Upper lobe of right lung (tissue), 1 donor: Measurements from ENCODE around the gene PWP1. TPM values are rescaled to one million over a fixed set of nuclear protein-coding genes. Genes with fewer than 3 reads are reported as not detected.

ENCODE experiments used
- ATAC-seq: fragments of 200-7000 bp; cut with Tn5 transposase; one replicate; pipeline ENCODE4 v1.9.1; 2020; ENCODE audit warnings: mild to moderate bottlenecking, moderate library complexity
- DNase-seq: peaks from one replicate; pipeline ENCODE4 v3.0.0-alpha.2; 2020
- H3K27ac ChIP-seq: fragments of 200-600 bp; one replicate; pipeline ENCODE4 v1.8.0; 2022
- H3K27me3 ChIP-seq: fragments of 200-600 bp; one replicate; pipeline ENCODE4 v1.8.0; 2022; ENCODE audit warnings: mild to moderate bottlenecking
- H3K36me3 ChIP-seq: fragments of 200-600 bp; one replicate; pipeline ENCODE4 v1.8.0; 2022
- H3K4me1 ChIP-seq: fragments of 200-600 bp; one replicate; pipeline ENCODE4 v1.8.0; 2022
- H3K4me3 ChIP-seq: fragments of 200-600 bp; one replicate; pipeline ENCODE4 v1.8.0; 2022; ENCODE audit warnings: mild to moderate bottlenecking
- H3K9me3 ChIP-seq: fragments of 200-600 bp; one replicate; pipeline ENCODE4 v1.8.0; 2022
- intact Hi-C: fragments of 100-400 bp; cut with DNase I; formaldehyde crosslinking; loops from one replicate; pipeline ENCODE4 v1.11.0; 2022
- total RNA-seq: library from RNA; stranded (reverse); fragmentation: NEBNext Ultra II Directional; extraction: Animal tissue kit (Norgen Biotek cat#: 25700); gene quantifications from one replicate; pipeline ENCODE4 v1.2.1, GENCODE V29; 2021
- TF ChIP-seq, protein P1 (sequence below): fragments of 200-600 bp; IDR thresholded peaks from one replicate; pipeline ENCODE4 v1.8.0; 2022; ENCODE audit warnings: antibody characterized with exemption
- donor health status: DM: no; HTN: yes; CAD: no; lungs with severe emphysema.

PWP1 gene
- total RNA-seq, 1 donor from 2014 or later = 25.8 TPM

DNA sequence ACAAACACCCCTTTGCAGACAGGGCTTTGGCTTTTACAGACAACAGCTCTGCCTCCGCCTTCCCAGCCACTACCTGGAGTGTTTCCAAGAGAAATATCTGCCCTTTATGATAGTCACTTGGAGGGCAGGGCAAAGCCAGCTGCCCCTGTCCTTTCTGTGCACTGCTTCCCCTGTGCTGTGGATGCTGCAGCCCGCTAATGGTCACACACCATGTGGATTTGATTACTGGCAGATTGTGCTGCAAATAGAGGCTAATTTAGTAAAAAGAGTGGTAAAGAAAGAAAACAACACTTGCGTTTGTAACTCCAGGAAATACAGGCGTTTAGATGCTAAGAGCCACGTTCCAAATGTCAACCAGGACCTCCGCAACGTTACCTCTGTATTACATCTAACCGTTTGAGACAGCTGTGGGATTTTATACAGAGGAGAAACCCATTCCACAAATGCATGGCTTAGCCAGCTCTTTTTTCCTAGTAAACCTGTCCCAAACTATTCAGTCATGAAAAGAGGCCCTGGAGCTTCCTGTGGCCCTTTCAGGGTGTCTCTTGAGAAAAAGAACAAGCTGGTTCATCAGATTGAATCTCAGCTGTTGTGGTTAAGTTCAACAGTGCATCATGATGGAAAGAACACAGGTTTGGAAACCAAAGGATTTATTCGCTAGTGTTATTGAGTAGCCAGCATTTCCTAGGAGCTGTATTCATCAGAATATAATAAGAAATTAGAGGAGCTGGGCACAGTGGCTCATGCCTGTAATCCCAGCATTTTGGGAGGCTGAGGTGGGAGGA lies 30.1 kb upstream of the PWP1 start:
- Histone ChIP-seq H3K27ac (no peak overlapping the region), H3K9me3 (no peaks in the 10 kb centered on the region), H3K36me3 (no peaks in the 10 kb centered on the region), H3K4me1 (no peaks in the 10 kb centered on the region), H3K27me3 (peaks cover 4% of the 10 kb centered on the region), H3K4me3 (no peak overlapping the region)
- no peak for DNase-seq
- TF ChIP-seq, protein P1, sequence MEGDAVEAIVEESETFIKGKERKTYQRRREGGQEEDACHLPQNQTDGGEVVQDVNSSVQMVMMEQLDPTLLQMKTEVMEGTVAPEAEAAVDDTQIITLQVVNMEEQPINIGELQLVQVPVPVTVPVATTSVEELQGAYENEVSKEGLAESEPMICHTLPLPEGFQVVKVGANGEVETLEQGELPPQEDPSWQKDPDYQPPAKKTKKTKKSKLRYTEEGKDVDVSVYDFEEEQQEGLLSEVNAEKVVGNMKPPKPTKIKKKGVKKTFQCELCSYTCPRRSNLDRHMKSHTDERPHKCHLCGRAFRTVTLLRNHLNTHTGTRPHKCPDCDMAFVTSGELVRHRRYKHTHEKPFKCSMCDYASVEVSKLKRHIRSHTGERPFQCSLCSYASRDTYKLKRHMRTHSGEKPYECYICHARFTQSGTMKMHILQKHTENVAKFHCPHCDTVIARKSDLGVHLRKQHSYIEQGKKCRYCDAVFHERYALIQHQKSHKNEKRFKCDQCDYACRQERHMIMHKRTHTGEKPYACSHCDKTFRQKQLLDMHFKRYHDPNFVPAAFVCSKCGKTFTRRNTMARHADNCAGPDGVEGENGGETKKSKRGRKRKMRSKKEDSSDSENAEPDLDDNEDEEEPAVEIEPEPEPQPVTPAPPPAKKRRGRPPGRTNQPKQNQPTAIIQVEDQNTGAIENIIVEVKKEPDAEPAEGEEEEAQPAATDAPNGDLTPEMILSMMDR = no peak
- no peak for ATAC-seq
- intact Hi-C loops = no loop called here

DNA sequence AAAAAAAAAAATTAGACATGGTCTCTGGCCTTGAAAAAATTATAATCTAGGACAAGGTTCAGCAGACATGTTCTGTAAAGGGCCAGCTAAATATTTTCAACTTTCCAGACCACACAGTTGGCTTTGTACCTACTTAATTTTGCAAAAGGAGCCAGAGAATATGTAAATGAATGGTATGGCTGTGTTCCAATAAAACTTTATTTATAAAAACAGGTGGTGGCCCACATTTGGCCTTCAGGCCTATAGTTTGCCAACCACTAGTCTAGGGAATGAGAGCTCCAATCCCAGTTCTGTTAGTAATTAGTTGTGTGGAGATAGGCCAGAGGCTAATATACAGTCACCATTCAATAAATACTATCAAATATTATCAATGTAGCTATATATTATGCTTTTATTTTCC lies 29.3 kb upstream of the PWP1 start:
- Histone ChIP-seq H3K9me3 (no peaks in the 10 kb centered on the region), H3K27ac (no peak overlapping the region), H3K27me3 (peaks cover 4% of the 10 kb centered on the region), H3K36me3 (no peaks in the 10 kb centered on the region), H3K4me1 (no peaks in the 10 kb centered on the region), H3K4me3 (no peak overlapping the region)
- intact Hi-C loops = no loop called here
- TF ChIP-seq, protein P1 = no peak
- no peak for DNase-seq
- no peak for ATAC-seq

DNA sequence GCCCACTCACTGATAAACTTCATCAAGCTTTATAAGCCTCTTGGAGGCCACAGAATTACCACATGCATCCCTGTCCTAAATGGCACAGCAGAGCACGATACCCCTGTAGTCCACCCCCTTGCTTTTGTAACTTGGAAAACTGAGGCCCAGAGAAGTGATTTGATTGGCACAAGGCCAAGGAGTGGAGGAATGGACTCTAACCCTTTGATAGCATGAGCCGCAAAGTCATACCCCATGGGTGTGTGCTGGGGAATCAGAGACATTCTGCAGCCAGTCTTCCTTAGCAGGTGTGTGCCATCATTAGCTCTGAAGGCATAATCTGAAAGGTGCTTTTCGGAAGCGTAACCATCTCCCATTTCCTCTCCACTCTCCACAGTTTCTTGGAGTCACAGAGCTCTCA lies 28.5 kb upstream of the PWP1 start:
- no peak overlapping the region for H3K27ac ChIP-seq
- DNase-seq = no peak
- TF ChIP-seq, protein P1 = no peak
- no peak overlapping the region for H3K4me3 ChIP-seq
- H3K4me1 ChIP-seq = no peaks in the 10 kb centered on the region
- no peak for ATAC-seq
- H3K9me3 ChIP-seq = no peaks in the 10 kb centered on the region
- H3K27me3 ChIP-seq = peaks cover 4% of the 10 kb centered on the region
- no peaks in the 10 kb centered on the region for H3K36me3 ChIP-seq
- intact Hi-C loops = no loop called here

DNA sequence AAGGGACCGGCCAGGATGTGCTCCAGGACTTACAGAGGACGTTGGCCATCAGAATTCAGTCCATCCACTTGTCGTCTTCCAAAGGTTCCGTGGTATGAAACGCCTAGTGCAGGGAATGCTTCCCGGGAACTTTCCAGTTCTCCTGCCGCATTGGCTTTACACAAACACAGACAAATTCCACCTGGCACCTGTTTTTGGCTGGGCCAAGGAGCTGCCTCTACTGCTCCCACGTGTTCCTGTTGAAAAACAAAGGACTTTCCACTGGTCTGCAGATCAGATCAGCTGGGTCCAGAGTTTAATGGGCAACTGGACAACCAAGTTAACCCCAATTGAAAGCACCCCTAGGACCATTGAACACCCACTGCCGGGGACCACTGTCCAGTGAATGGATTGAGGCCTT lies 28.0 kb upstream of the PWP1 start:
- no peak for ATAC-seq

DNA sequence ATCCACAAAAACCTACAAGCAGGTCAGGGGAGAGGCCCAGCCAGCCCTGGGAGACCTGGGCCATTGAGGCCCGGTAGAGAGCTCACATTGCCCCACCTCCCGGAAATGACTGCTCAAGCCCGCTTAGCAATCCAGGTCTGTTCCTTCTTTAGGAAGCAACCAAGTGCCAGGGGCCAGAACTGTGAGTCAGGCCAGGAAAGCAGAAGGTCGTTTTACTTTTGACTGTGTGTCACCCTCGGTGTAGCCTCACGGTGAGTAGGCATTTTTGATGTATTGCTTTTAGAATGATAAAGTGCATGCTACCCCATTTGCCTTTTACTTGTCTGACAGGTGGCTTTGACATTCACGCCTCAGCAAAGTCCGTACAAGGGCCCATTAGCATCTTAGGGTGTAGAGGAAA lies 25.4 kb upstream of the PWP1 start:
- DNase-seq = no peak
- no peak overlapping the region for H3K27ac ChIP-seq

More for the DNA sequence above, 28.0 kb upstream of the PWP1 start:
- Histone ChIP-seq H3K9me3 (no peaks in the 10 kb centered on the region), H3K4me3 (no peak overlapping the region), H3K4me1 (no peaks in the 10 kb centered on the region), H3K27ac (no peak overlapping the region), H3K36me3 (no peaks in the 10 kb centered on the region), H3K27me3 (peaks cover 4% of the 10 kb centered on the region)
- TF ChIP-seq, protein P1 = no peak
- DNase-seq = no peak
- intact Hi-C loops = no loop called here

More for the DNA sequence above, 25.4 kb upstream of the PWP1 start:
- Histone ChIP-seq H3K36me3 (no peaks in the 10 kb centered on the region), H3K9me3 (no peaks in the 10 kb centered on the region), H3K27me3 (peaks cover 11% of the 10 kb centered on the region), H3K4me3 (no peak overlapping the region), H3K4me1 (no peaks in the 10 kb centered on the region)
- TF ChIP-seq, protein P1 = no peak
- ATAC-seq = peak; percentile 38
- intact Hi-C loops = no loop called here
